Skeletal muscle satellite cell (primary cell): Measurements from ENCODE around the gene PHIP.

Experiments
- H3K27me3 ChIP-seq: 2 replicates; pipeline ENCODE4 v1.7.0; 2013; ENCODE audit warnings: low read length; ENCODE audit not compliant: control insufficient read depth, insufficient read depth
- H3K36me3 ChIP-seq: 2 replicates; pipeline ENCODE4 v1.7.0; 2013; ENCODE audit warnings: mild to moderate bottlenecking, control low read depth, low read length; ENCODE audit not compliant: insufficient read depth
- H3K4me1 ChIP-seq: 2 replicates; pipeline ENCODE4 v1.7.0; 2013; ENCODE audit warnings: low read length; ENCODE audit not compliant: control insufficient read depth, insufficient read depth
- H3K4me2 ChIP-seq: 2 replicates; pipeline ENCODE4 v1.7.0; 2013; ENCODE audit warnings: mild to moderate bottlenecking, low read length
- H3K4me3 ChIP-seq: 2 replicates; pipeline ENCODE4 v1.7.0; 2013; ENCODE audit warnings: low read length
- H3K9ac ChIP-seq: 2 replicates; pipeline ENCODE4 v1.7.0; 2013; ENCODE audit warnings: mild to moderate bottlenecking, low read depth, low read length, moderate library complexity
- H3K9me3 ChIP-seq: replicated peaks from 2 replicates; pipeline ENCODE4 v1.7.0; 2013; ENCODE audit warnings: mild to moderate bottlenecking, control low read depth, low read length

Gene PHIP

DNA sequence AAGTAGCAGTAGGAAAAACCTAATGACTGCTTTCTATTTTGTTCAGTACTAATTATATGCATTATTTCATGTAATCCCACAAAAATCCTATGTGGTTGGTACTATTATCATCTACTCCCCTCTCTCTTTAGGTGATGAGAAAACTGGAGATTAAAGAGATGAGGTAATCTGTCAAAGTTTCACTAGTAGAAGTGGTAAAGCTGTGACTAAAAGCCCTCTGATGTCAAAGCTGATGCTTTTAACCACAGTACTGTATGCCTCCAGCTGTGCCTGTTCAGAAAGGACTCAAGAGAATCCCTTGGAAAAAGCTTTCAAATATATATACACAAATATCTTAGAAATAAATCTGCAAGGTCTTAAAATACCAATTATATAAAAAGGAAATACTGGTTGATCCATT is 38.0 kb downstream of the PHIP start:
- no peaks in the 10 kb centered on the region for H3K4me1 ChIP-seq
- no peaks in the 10 kb centered on the region for H3K27me3 ChIP-seq
- H3K9ac ChIP-seq = no peak overlapping the region
- no peak overlapping the region for H3K4me2 ChIP-seq
- H3K9me3 ChIP-seq = no peaks in the 10 kb centered on the region
- peaks cover 17% of the 10 kb centered on the region for H3K36me3 ChIP-seq
- H3K4me3 ChIP-seq = no peak overlapping the region

DNA sequence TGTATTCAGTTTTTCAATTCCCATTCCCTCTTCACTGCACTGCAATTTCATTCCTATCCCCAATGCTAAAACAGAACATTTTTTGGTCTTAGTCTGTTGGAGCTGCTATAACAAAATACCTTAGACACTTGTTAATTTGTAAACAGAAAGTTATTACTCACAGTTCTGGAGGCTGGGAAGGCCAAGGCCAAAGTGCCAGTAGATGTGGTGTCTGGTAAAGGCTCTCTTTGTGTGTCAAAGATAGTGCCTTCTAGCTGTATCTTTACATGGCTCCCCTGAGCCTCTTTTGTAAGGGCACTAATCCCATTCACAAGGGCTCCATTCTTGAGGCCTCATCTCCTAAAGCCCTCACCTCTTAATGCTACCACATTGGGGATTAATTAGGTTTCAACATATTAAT is 40.0 kb downstream of the PHIP start:
- H3K4me2 ChIP-seq = no peak overlapping the region
- H3K27me3 ChIP-seq = no peaks in the 10 kb centered on the region
- H3K9ac ChIP-seq = no peak overlapping the region
- H3K4me1 ChIP-seq = no peaks in the 10 kb centered on the region
- H3K36me3 ChIP-seq = peaks cover 17% of the 10 kb centered on the region
- H3K4me3 ChIP-seq = no peak overlapping the region
- no peaks in the 10 kb centered on the region for H3K9me3 ChIP-seq

DNA sequence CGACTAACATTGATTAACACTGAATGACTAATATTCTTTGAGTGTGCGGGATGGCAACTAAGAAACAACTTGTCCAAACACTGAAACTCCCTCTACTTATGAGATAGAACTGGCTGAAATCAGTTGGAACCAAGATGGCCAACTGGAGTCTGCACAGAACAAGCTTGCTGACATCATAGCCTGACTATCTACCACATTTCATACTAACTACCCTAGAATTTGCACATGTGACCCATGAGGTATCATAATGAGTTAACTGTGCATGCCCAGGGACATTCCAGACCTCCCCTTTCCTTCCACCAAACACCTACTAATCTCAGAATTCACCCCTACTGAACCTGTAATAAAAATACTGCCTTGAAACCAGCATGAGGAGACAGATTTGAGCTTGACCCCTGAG is 43.2 kb downstream of the PHIP start:
- H3K36me3 ChIP-seq = peaks cover 12% of the 10 kb centered on the region
- H3K9ac ChIP-seq = no peak overlapping the region
- H3K4me3 ChIP-seq = no peak overlapping the region
- no peaks in the 10 kb centered on the region for H3K27me3 ChIP-seq
- H3K9me3 ChIP-seq = no peaks in the 10 kb centered on the region
- H3K4me1 ChIP-seq = peaks cover 15% of the 10 kb centered on the region
- no peak overlapping the region for H3K4me2 ChIP-seq

DNA sequence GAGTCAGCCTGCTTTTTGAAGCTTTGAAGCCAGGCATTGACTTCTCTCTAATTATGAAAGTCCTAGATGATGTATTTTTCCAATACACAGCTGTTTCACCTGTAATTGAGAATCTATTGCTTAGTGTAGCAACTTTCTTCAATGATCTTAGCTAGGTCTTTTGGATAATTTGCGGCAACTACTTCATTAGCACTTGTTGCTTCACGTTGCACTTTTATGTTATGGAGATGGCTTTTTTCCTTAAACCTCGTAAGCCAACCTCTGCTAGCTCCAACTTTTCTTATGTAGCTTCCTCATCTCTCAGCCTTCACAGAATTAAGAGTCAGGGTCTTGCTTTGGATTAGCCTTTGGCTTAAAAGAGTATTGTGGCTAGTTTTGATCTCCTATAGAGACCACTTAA is 44.8 kb downstream of the PHIP start:
- Histone ChIP-seq H3K9ac (no peak overlapping the region), H3K4me3 (no peak overlapping the region), H3K27me3 (no peaks in the 10 kb centered on the region), H3K4me2 (no peak overlapping the region), H3K9me3 (no peaks in the 10 kb centered on the region), H3K4me1 (peaks cover 21% of the 10 kb centered on the region), H3K36me3 (peaks cover 12% of the 10 kb centered on the region)

DNA sequence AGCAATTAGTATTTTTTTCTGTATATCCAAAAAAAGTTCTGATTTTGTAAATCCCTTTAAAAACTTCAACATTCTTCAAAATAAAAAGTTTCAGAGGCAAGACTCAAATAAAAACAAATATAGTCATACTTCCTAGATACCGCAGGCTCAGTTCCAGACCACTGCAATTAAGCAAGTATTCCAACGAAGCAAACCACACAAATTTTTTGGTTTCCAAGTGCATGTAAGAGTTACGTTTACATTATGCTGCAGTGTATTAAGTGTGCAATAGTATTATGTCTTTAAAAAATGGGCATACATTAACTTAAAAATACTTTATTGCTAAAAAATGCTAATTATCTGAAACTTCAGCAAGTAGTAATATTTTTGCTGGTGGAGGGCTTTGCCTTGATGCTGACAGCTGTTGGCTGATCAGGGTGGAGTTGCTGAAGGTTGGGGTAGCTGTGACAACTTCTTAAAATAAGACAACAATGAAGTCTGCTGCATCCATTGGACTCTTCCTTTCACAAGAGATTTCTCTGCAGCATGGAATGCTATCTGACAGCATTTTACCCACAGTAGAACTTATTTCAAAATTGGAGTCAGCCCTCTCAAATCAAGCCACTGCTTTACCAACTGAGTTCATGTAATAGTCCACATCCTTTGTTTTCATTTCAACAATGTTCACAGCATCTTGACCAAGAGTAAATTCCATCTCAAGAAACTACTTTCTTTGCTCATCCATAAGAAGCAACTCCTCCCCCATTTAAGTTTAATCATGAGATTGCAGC is 46.0 kb downstream of the PHIP start:
- H3K27me3 ChIP-seq = no peaks in the 10 kb centered on the region
- H3K4me2 ChIP-seq = peak overlapping the region; percentile 49
- H3K9me3 ChIP-seq = no peaks in the 10 kb centered on the region
- no peak overlapping the region for H3K4me3 ChIP-seq
- H3K36me3 ChIP-seq = peaks cover 3% of the 10 kb centered on the region
- no peak overlapping the region for H3K9ac ChIP-seq
- H3K4me1 ChIP-seq = peaks cover 21% of the 10 kb centered on the region

DNA sequence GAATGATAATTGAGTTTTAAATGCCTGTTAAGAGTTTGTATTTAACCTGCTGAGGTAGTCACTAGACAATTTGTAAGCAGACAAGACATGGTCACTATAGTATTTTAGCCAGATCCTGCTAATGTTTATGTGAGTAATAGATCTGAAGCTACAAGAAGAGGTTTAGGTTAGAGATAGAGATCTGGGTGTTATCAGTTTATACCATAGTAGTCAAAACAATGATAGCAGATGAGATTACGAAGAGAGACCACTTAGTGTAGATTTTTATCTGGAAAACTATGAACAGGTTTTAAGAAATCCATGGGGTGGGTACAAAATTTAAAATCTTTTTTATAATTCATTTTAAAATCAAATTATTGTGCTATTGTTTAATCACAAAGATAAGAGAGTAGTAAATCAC is 47.5 kb downstream of the PHIP start:
- no peak overlapping the region for H3K4me3 ChIP-seq
- no peak overlapping the region for H3K9ac ChIP-seq
- H3K27me3 ChIP-seq = no peaks in the 10 kb centered on the region
- peaks cover 21% of the 10 kb centered on the region for H3K4me1 ChIP-seq
- H3K9me3 ChIP-seq = no peaks in the 10 kb centered on the region
- no peak overlapping the region for H3K4me2 ChIP-seq
- peaks cover 5% of the 10 kb centered on the region for H3K36me3 ChIP-seq

DNA sequence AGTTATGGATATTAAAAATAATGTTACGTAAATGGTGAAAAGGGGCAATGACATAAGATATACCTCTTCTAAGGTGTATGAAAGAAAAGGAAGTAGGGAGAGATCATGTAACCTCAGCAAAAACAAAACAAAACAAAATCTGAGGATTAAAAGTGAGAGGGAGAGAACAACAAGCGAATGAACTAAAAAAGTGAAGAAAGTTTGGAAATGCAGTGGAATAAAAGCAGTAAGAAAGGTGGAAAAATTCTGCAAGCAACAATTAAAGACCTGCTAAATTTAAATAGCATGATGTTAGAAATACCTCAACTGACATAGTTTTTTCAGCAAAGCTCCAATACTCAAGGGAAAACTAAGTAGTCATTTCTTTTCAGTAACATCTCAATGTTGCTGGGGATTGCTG is 48.0 kb downstream of the PHIP start:
- Histone ChIP-seq H3K4me2 (no peak overlapping the region), H3K27me3 (no peaks in the 10 kb centered on the region), H3K9ac (no peak overlapping the region), H3K4me3 (no peak overlapping the region), H3K4me1 (peaks cover 21% of the 10 kb centered on the region), H3K9me3 (no peaks in the 10 kb centered on the region), H3K36me3 (peaks cover 6% of the 10 kb centered on the region)

DNA sequence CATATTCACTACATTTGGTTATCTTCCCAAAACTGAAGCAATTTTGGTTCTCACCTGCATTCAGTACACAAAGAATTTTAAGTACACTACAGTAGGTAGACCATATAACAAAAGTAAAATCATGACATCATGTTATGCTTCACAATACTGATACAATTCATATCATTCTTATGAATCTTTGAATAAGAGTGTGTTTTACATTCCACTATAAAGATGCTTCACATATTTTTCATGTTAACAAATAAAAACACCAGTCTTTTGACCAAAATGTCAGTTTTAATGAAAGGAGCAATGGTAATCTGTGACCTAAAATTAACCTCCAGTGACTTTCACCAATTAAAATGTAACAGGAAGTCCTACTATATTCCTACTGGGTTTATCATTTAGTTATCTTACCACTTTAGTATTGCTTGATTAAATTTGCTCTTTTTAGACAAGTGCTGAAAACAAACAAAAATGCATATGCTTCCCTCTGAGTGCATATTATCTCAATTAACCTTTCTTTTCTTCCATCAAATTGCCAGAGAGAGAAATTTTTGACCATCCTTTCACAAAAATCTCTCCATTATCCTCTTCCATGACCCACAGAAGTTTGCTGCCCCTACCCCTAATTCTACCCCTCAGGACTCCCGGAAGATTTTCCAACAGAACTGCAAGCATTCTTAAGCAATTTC is 49.3 kb downstream of the PHIP start:
- no peaks in the 10 kb centered on the region for H3K9me3 ChIP-seq
- H3K36me3 ChIP-seq = peaks cover 6% of the 10 kb centered on the region
- peaks cover 21% of the 10 kb centered on the region for H3K4me1 ChIP-seq
- no peak overlapping the region for H3K4me2 ChIP-seq
- H3K27me3 ChIP-seq = no peaks in the 10 kb centered on the region
- H3K4me3 ChIP-seq = no peak overlapping the region
- H3K9ac ChIP-seq = no peak overlapping the region

DNA sequence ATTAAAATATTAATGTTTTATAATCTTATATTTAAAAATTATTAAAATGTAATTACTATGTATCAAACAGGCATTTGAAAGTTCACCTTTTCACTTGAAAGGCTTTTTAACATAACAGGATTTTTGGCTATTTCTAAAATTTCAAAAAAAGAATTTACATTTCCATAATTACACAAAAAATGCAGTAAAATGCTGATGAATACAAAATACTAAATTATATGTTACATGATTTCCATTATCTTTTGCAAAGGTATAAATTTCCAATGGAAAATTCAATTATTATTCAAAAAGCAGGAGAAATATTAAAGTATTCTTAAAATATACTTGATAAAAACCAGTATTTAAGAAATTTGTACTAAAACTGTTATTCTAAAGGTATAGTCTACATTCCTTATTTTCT is 66.1 kb downstream of the PHIP start:
- H3K4me3 ChIP-seq = no peak overlapping the region
- peaks cover 27% of the 10 kb centered on the region for H3K36me3 ChIP-seq
- no peak overlapping the region for H3K4me2 ChIP-seq
- no peaks in the 10 kb centered on the region for H3K4me1 ChIP-seq
- no peaks in the 10 kb centered on the region for H3K9me3 ChIP-seq
- no peaks in the 10 kb centered on the region for H3K27me3 ChIP-seq
- H3K9ac ChIP-seq = no peak overlapping the region

DNA sequence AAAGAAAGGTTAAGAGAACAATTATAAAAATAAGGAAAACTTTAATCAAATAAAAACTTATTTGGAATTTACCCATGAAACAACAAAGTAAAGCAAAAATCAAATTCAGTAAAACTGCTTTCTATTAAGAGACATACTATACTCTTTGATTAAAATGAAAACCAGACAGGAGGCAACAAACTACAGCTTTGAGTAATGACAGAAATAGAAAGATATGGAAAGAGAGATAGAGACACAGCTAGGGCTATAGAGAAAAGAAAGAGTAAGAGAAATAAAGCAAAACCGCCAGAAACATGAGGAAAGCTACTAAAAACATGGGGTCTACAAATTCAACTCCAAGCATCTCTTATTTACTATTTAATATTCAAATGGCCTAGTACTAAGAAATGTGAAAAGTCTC is 67.6 kb downstream of the PHIP start:
- H3K4me3 ChIP-seq = no peak overlapping the region
- H3K4me2 ChIP-seq = no peak overlapping the region
- no peaks in the 10 kb centered on the region for H3K27me3 ChIP-seq
- no peaks in the 10 kb centered on the region for H3K9me3 ChIP-seq
- peaks cover 7% of the 10 kb centered on the region for H3K4me1 ChIP-seq
- H3K9ac ChIP-seq = no peak overlapping the region
- H3K36me3 ChIP-seq = peaks cover 16% of the 10 kb centered on the region

DNA sequence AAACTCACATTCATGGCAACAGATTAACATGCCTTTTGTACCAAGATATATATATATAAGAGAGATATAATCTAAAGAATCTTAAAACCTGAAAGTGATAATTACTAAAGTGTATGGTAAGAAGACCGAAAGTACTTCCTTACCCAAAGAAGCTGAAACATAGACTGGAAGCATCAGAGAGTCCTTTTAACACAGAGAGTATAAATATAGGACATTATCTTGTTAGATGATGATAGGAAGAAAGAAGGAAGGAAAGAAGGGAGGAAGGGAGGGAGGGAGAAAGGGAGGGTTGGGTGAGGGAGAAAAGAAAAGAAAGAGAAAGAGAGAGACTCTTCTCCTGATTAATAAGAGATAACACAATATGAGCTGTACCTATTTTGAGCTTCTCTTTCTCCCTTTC is 68.2 kb downstream of the PHIP start:
- no peak overlapping the region for H3K4me2 ChIP-seq

DNA sequence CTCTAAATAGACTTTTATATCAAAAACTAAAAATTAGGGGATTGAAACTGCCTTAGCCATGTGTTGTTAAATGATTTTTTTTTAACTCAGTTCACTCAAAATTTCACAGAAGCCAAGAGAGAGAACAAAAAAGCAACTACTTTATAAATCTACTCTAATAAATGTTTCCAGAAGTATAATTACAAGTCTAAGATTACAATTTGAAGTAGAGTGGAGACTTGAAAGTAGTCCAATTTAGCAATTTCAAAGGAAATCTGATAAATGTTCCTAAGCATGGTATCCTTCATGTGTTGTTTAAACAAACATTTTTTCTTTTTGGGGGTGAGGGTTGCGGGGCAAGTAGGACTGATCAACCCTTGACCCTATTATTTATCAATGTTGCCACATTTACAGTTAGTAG is 72.6 kb downstream of the PHIP start:
- H3K36me3 ChIP-seq = peaks cover 18% of the 10 kb centered on the region

More for the DNA sequence above, 68.2 kb downstream of the PHIP start:
- Histone ChIP-seq H3K4me3 (no peak overlapping the region), H3K9me3 (no peaks in the 10 kb centered on the region), H3K36me3 (peaks cover 10% of the 10 kb centered on the region), H3K27me3 (no peaks in the 10 kb centered on the region), H3K9ac (no peak overlapping the region), H3K4me1 (peaks cover 13% of the 10 kb centered on the region)

More for the DNA sequence above, 72.6 kb downstream of the PHIP start:
- no peak overlapping the region for H3K9ac ChIP-seq
- H3K4me2 ChIP-seq = peak overlapping the region; percentile 14
- no peaks in the 10 kb centered on the region for H3K9me3 ChIP-seq
- H3K4me1 ChIP-seq = peaks cover 14% of the 10 kb centered on the region
- H3K27me3 ChIP-seq = no peaks in the 10 kb centered on the region
- H3K4me3 ChIP-seq = no peak overlapping the region
